HepG2 (cell line): ENCODE data around the gene ABHD17C. TPM values are rescaled to one million over a fixed set of nuclear protein-coding genes. Genes with fewer than 3 reads are reported as not detected.

Source experiments
- ATAC-seq: fragments of 200-7000 bp; cut with Tn5 transposase; 3 replicates; pipeline ENCODE4 v1.9.1; 2020; ENCODE audit warnings: mild to moderate bottlenecking, moderate library complexity
- BruUV-seq: library from RNA; stranded (reverse); fragments of 400-500 nt; replicated peaks from 2 replicates; lab custom pipeline; 2021; lab: Mats Ljungman, UMichigan
- CTCF ChIA-PET: fragments of 300-600 bp; formaldehyde crosslinking; extraction: SDS; loops from one replicate; lab custom pipeline; 2021; ENCODE audit warnings: low total read pairs, inconsistent platforms, low intra/inter-chr PET ratio; lab: Yijun Ruan, JAX
- POLR2A ChIA-PET: fragments of 350-600 bp; sonication (Branson Sonifier 250); formaldehyde crosslinking; loops from one replicate; lab custom pipeline; 2020; ENCODE audit warnings: antibody characterized with exemption, inconsistent platforms; lab: Yijun Ruan, JAX
- DNase-seq: peaks from one replicate; pipeline ENCODE4 v3.0.0-alpha.2; 2015; ENCODE audit warnings: low spot score
- FAIRE-seq: peaks from 3 replicates; lab custom pipeline; 2011; peaks lifted over from hg19 to GRCh38; lab: Jason Lieb, UNC
- H2AFZ ChIP-seq: one replicate; pipeline ENCODE4 v1.6.1; 2011; ENCODE audit warnings: low read length, inconsistent platforms
- H3K27ac ChIP-seq: fragments of 300-600 bp; 3 replicates; pipeline ENCODE4 v1.8.0; 2011; ENCODE audit warnings: mixed run types, mild to moderate bottlenecking, mixed read lengths, low read length, inconsistent platforms; ENCODE audit not compliant: insufficient read depth; ENCODE audit errors: extremely low read length
- H3K27me3 ChIP-seq, 2 experiments: fragments of 200-600 bp in 1 of 2; 2 replicates in 1 of 2; 3 replicates in 1 of 2; pipeline versions ENCODE4 v1.6.0 to v1.8.0; 2011; ENCODE audit warnings: low read length in 2 of 2, mild to moderate bottlenecking in 2 of 2, moderate library complexity in 2 of 2, inconsistent platforms in 1 of 2; ENCODE audit not compliant: insufficient read depth in 2 of 2, control insufficient read depth in 1 of 2
- H3K36me3 ChIP-seq, 2 experiments: fragments of 200-600 bp in 1 of 2; replicated peaks in 1 of 2; 2 replicates in 1 of 2; 3 replicates in 1 of 2; pipeline versions ENCODE4 v1.5.1 to v1.8.0; 2011; ENCODE audit warnings: low read length in 2 of 2, inconsistent platforms in 1 of 2; ENCODE audit not compliant: insufficient read depth in 2 of 2, control insufficient read depth in 1 of 2
- H3K4me1 ChIP-seq: 2 replicates; pipeline ENCODE4 v1.5.1; 2012; ENCODE audit warnings: low read length, inconsistent platforms; ENCODE audit not compliant: insufficient read depth
- H3K4me2 ChIP-seq: 2 replicates; pipeline ENCODE4 v1.6.0; 2011; ENCODE audit warnings: low read depth, low read length, inconsistent platforms
- H3K4me3 ChIP-seq, 3 experiments: fragments of 200-600 bp in 1 of 3; sonication (generic), shearing (Covaris generic) in 1 of 3; replicated peaks in 1 of 3; 2 replicates each; pipeline ENCODE4 v1.5.1; 2011 to 2016; ENCODE audit warnings: low read length in 3 of 3, inconsistent platforms in 2 of 3, low read depth in 2 of 3, mild to moderate bottlenecking in 2 of 3, control low read depth in 1 of 3, mixed read lengths in 1 of 3; ENCODE audit not compliant: insufficient read depth in 1 of 3
- H3K79me2 ChIP-seq: one replicate; pipeline ENCODE4 v1.6.1; 2011; ENCODE audit warnings: low read length, inconsistent platforms; ENCODE audit not compliant: insufficient read depth
- H3K9ac ChIP-seq: 2 replicates; pipeline ENCODE4 v1.6.0; 2011; ENCODE audit warnings: mild to moderate bottlenecking, low read depth, low read length, inconsistent platforms; ENCODE audit not compliant: insufficient read depth
- H3K9me3 ChIP-seq: 2 replicates; pipeline ENCODE4 v1.5.1; 2012; ENCODE audit warnings: mild to moderate bottlenecking, low read length
- H4K20me1 ChIP-seq: 2 replicates; pipeline ENCODE4 v1.6.0; 2011; ENCODE audit warnings: inconsistent platforms, mild to moderate bottlenecking, low read length, moderate library complexity; ENCODE audit not compliant: insufficient read depth
- ARID3A ChIP-seq: IDR thresholded peaks from 2 replicates; pipeline ENCODE4 v1.6.1; 2012; ENCODE audit warnings: low read depth, low read length, improper control_type of control experiment
- BATF2 ChIP-seq: sonication (generic); formaldehyde crosslinking; IDR thresholded peaks from 2 replicates; pipeline ENCODE4 v1.8.0; 2022; ENCODE audit warnings: mild to moderate bottlenecking, missing genetic modification reagents, moderate library complexity
- CENPT ChIP-seq: sonication (generic); formaldehyde crosslinking; IDR thresholded peaks from 2 replicates; pipeline ENCODE4 v1.8.0; 2022; ENCODE audit warnings: low read depth, mild to moderate bottlenecking, moderate library complexity, missing genetic modification reagents
- NFRKB ChIP-seq: fragments of 450-650 bp; IDR thresholded peaks from 2 replicates; pipeline ENCODE4 v1.6.1; 2017
- POLR2G ChIP-seq: fragments of 200-400 bp; formaldehyde crosslinking; IDR thresholded peaks from 2 replicates; pipeline ENCODE4 v1.6.1; 2018; ENCODE audit warnings: mild to moderate bottlenecking, low read depth, low read length, moderate library complexity
- RXRA ChIP-seq: sonication (generic); formaldehyde crosslinking; IDR thresholded peaks from 2 replicates; pipeline ENCODE4 v1.5.1; 2020; ENCODE audit warnings: missing genetic modification reagents
- SNAPC5 ChIP-seq: sonication (generic); formaldehyde crosslinking; IDR thresholded peaks from 2 replicates; pipeline ENCODE4 v1.8.1; 2023; ENCODE audit warnings: mild to moderate bottlenecking, missing genetic modification reagents, borderline replicate concordance
- THAP11 ChIP-seq: IDR thresholded peaks from 2 replicates; pipeline ENCODE4 v1.6.1; 2016; ENCODE audit warnings: missing biosample characterization, missing genetic modification reagents
- ZNF232 ChIP-seq: sonication (generic); formaldehyde crosslinking; IDR thresholded peaks from 2 replicates; pipeline ENCODE4 v1.4.0; 2020; ENCODE audit warnings: missing genetic modification reagents, borderline replicate concordance
- ZNF3 ChIP-seq: IDR thresholded peaks from 2 replicates; pipeline ENCODE4 v1.7.0; 2017; ENCODE audit warnings: inconsistent platforms
- ZNF564 ChIP-seq: sonication (generic); formaldehyde crosslinking; IDR thresholded peaks from 2 replicates; pipeline ENCODE4 v1.8.1; 2023; ENCODE audit warnings: mild to moderate bottlenecking, missing genetic modification reagents
- ZZZ3 ChIP-seq: sonication (generic); formaldehyde crosslinking; IDR thresholded peaks from 2 replicates; pipeline ENCODE4 v1.4.0; 2020; ENCODE audit warnings: missing genetic modification reagents, mild to moderate bottlenecking, borderline replicate concordance
- WGBS: methylation state at CpG from one replicate; pipeline ENCODE4 v1.1.6; 2017; ENCODE audit warnings: low lambda C conversion rate; 5-methylcytosine and 5-hydroxymethylcytosine counted together
- in situ Hi-C: cut with HindIII; loops from 2 replicates; pipeline ENCODE4 v1.10.0; 2017; ENCODE audit warnings: low pct_unique_long_range_greater_than_20kb; ENCODE audit not compliant: extremely low pct_ligation_motif_present
- intact Hi-C: fragments of 100-400 bp; cut with micrococcal nuclease; formaldehyde crosslinking; loops from one replicate; pipeline ENCODE4 v1.10.0; 2022; ENCODE audit not compliant: unreplicated experiment
- polyA plus RNA-seq, 8 experiments: library from polyadenylated mRNA; depleted of rRNA in 3 of 8; stranded (reverse) in 7 of 8; unstranded in 1 of 8; fragments of >200 nt; fragmentation: Illumina TruSeq in 4 of 8; extraction: Trizol in 4 of 8; gene quantifications; 2 replicates each; pipeline versions ENCODE4 v1.2.1 to v1.2.3, GENCODE V29; 2011 to 2016; ENCODE audit warnings: low read depth in 4 of 8, missing spikeins in 1 of 8, mixed read lengths in 1 of 8; ENCODE audit not compliant: insufficient read depth in 1 of 8
- total RNA-seq, 5 experiments: library from RNA; depleted of rRNA; stranded (reverse); fragments of >200 nt; fragmentation: Illumina TruSeq; extraction: Trizol; gene quantifications; 2 replicates each; pipeline ENCODE4 v1.2.3, GENCODE V29; 2016; ENCODE audit warnings: low read depth in 1 of 5
- TF ChIP-seq, protein P1 (sequence below): sonication (generic); formaldehyde crosslinking; conservative IDR thresholded peaks from 2 replicates; pipeline ENCODE4 v1.8.0; 2022; ENCODE audit warnings: low read depth, missing genetic modification reagents

The ABHD17C gene
- total and polyA plus RNA-seq, 2 of the 13 experiments (the other 11 are each of a cell fraction or from before 2014, with no cell fraction given), result 2.9 to 3.9 TPM

DNA sequence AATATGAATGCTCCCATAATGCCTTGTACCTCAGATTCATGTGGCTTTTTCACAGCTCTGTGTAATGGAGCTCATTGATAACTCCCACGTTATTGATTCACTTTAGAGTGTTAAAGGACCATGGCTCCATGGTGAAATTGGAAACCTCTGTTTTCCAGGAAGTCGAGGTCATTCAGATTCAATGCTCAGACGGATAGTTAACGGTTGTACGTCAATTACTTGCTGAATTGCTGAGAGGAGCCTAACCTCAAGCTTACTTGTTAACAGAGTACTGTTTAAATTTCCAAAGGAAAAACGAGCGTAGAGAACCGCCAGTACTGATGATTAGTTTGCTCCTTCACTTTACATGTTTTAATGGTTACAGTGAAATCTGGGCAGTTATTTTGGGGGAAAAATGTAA, 11.1 kb downstream of the ABHD17C start:
- intact Hi-C loops, result no loop called here
- Histone ChIP-seq H3K27ac (no peak overlapping the region), H3K9ac (no peak overlapping the region), H3K4me1 (no peaks in the 10 kb centered on the region), H3K4me3 (no peak overlapping the region), H2AFZ (no peak overlapping the region), H3K4me2 (no peak overlapping the region), H4K20me1 (no peaks in the 10 kb centered on the region)
- ATAC-seq (no peak), DNase-seq (no peak), FAIRE-seq (no peak)
- in situ Hi-C loops, result no loop called here
- POLR2A ChIA-PET, result no interaction called here
- no peak for TF ChIP-seq BATF2 (CRISPR knock-in tag)
- TF ChIP-seq CENPT, result no peak
- no peak for TF ChIP-seq ZZZ3 (CRISPR knock-in tag)
- TF ChIP-seq, all 625 proteins: peak for 0
- H3K36me3 ChIP-seq, result no peaks in the 10 kb centered on the region
- WGBS, result 95% methylated on average over 8 of the region's 8 CpGs
- BruUV-seq, result no TSS peak
- no peaks in the 10 kb centered on the region for H3K27me3 ChIP-seq
- CTCF ChIA-PET, result no interaction called here
- no peaks in the 10 kb centered on the region for H3K79me2 ChIP-seq
- H3K9me3 ChIP-seq, result no peaks in the 10 kb centered on the region

- FAIRE-seq, result no peak
- TF ChIP-seq ZNF564 (CRISPR knock-in tag) (no peak), SNAPC5 (CRISPR knock-in tag) (no peak), POLR2G (no peak), ZNF3 (no peak), RXRA (CRISPR knock-in tag) (no peak), ARID3A (no peak), NFRKB (no peak), ZNF232 (CRISPR knock-in tag) (no peak), THAP11 (CRISPR knock-in tag) (no peak)
- TF ChIP-seq, protein P1, sequence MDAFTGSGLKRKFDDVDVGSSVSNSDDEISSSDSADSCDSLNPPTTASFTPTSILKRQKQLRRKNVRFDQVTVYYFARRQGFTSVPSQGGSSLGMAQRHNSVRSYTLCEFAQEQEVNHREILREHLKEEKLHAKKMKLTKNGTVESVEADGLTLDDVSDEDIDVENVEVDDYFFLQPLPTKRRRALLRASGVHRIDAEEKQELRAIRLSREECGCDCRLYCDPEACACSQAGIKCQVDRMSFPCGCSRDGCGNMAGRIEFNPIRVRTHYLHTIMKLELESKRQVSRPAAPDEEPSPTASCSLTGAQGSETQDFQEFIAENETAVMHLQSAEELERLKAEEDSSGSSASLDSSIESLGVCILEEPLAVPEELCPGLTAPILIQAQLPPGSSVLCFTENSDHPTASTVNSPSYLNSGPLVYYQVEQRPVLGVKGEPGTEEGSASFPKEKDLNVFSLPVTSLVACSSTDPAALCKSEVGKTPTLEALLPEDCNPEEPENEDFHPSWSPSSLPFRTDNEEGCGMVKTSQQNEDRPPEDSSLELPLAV (CRISPR knock-in tag), result no peak
These were observed 14.4 kb downstream of the ABHD17C start for GRCh38 chr15:80709542-80709941.

More at GRCh38 chr15:80709542-80709941, 14.4 kb downstream of the ABHD17C start:
- no peaks in the 10 kb centered on the region for H3K27me3 ChIP-seq
- H3K4me2 ChIP-seq, result no peak overlapping the region
- no peak overlapping the region for H3K9ac ChIP-seq
- no peaks in the 10 kb centered on the region for H3K9me3 ChIP-seq
- no peak for ATAC-seq
- H2AFZ ChIP-seq, result no peak overlapping the region
- POLR2A ChIA-PET, result no interaction called here
- no peak overlapping the region for H3K4me3 ChIP-seq
- DNase-seq, result no peak
- no peak overlapping the region for H3K27ac ChIP-seq
- 92% methylated on average over 6 of the region's 6 CpGs for WGBS
- H4K20me1 ChIP-seq, result no peaks in the 10 kb centered on the region
- CTCF ChIA-PET, result no interaction called here
- intact Hi-C loops, result no loop called here
- no peaks in the 10 kb centered on the region for H3K79me2 ChIP-seq
- H3K4me1 ChIP-seq, result no peaks in the 10 kb centered on the region
- no peaks in the 10 kb centered on the region for H3K36me3 ChIP-seq
- in situ Hi-C loops, result no loop called here
- BruUV-seq, result no TSS peak
